ENCODE measurements around the gene FCMR. TPM values are rescaled to one million over a fixed set of nuclear protein-coding genes. Genes with fewer than 3 reads are reported as not detected.

FCMR gene
- total RNA-seq, 1 donor from 2014 or later: not detected

- Mint-ChIP-seq H3K9me3 (ENCODE audit: low read depth) (no peaks in the 10 kb centered on the region), H3K27ac (ENCODE audit: unreplicated experiment) (peak overlapping the region; percentile 45), H3K36me3 (ENCODE audit: low read depth) (no peaks in the 10 kb centered on the region), H3K4me1 (ENCODE audit: low read depth) (peaks cover 19% of the 10 kb centered on the region), H3K27me3 (ENCODE audit: low read depth) (no peaks in the 10 kb centered on the region), H3K4me3 (ENCODE audit: unreplicated experiment) (peak overlapping the region; percentile 13)
- TF ChIP-seq CTCF (IDR thresholded peaks at IDR 0.05): no peak
- no peak for DNase-seq (ENCODE audit: low spot score)
Observed at GRCh38 chr1:206898089-206898914, 23.4 kb downstream of the FCMR start.

- peak within 1 kb of the TSS; percentile 45 for H3K27ac Mint-ChIP-seq (ENCODE audit: unreplicated experiment)
- no peak for DNase-seq (ENCODE audit: low spot score)
- no peak for TF ChIP-seq CTCF (IDR thresholded peaks at IDR 0.05)
- H3K4me1 Mint-ChIP-seq (ENCODE audit: low read depth): peaks cover 21% of the 10 kb centered on the region
- H3K4me3 Mint-ChIP-seq (ENCODE audit: unreplicated experiment): peak within 1 kb of the TSS; percentile 13
- no peaks in the 10 kb centered on the region for H3K27me3 Mint-ChIP-seq (ENCODE audit: low read depth)
- no peaks in the 10 kb centered on the region for H3K9me3 Mint-ChIP-seq (ENCODE audit: low read depth)
- no peaks in the 10 kb centered on the region for H3K36me3 Mint-ChIP-seq (ENCODE audit: low read depth)
Observed at GRCh38 chr1:206897175-206897574, 24.6 kb downstream of the FCMR start, which contains the start of gene IL24. IL24 (plus strand) TSS chr1:206897443; CDS start chr1:206897833, 390 bp downstream.

GRCh38 chr1:206896261-206896660 lies 25.5 kb downstream of the FCMR start:
- Mint-ChIP-seq H3K4me1 (ENCODE audit: low read depth) (peaks cover 21% of the 10 kb centered on the region), H3K4me3 (ENCODE audit: unreplicated experiment) (no peak overlapping the region), H3K9me3 (ENCODE audit: low read depth) (no peaks in the 10 kb centered on the region), H3K36me3 (ENCODE audit: low read depth) (no peaks in the 10 kb centered on the region), H3K27me3 (ENCODE audit: low read depth) (peaks cover under 1% of the 10 kb centered on the region), H3K27ac (ENCODE audit: unreplicated experiment) (no peak overlapping the region)
- no peak for DNase-seq (ENCODE audit: low spot score)
- no peak for TF ChIP-seq CTCF (IDR thresholded peaks at IDR 0.05)

GRCh38 chr1:206895837-206896242 lies 25.9 kb downstream of the FCMR start:
- H3K27ac Mint-ChIP-seq (ENCODE audit: unreplicated experiment): no peak overlapping the region
- no peak for TF ChIP-seq CTCF (IDR thresholded peaks at IDR 0.05)
- no peak for DNase-seq (ENCODE audit: low spot score)
- H3K27me3 Mint-ChIP-seq (ENCODE audit: low read depth): peaks cover 1% of the 10 kb centered on the region
- H3K9me3 Mint-ChIP-seq (ENCODE audit: low read depth): no peaks in the 10 kb centered on the region
- no peak overlapping the region for H3K4me3 Mint-ChIP-seq (ENCODE audit: unreplicated experiment)
- no peaks in the 10 kb centered on the region for H3K36me3 Mint-ChIP-seq (ENCODE audit: low read depth)
- H3K4me1 Mint-ChIP-seq (ENCODE audit: low read depth): peaks cover 21% of the 10 kb centered on the region

- no peak for DNase-seq (ENCODE audit: low spot score)
- Mint-ChIP-seq H3K4me1 (ENCODE audit: low read depth) (peaks cover 24% of the 10 kb centered on the region), H3K4me3 (ENCODE audit: unreplicated experiment) (no peak overlapping the region), H3K9me3 (ENCODE audit: low read depth) (no peaks in the 10 kb centered on the region), H3K27me3 (ENCODE audit: low read depth) (peaks cover 1% of the 10 kb centered on the region), H3K36me3 (ENCODE audit: low read depth) (no peaks in the 10 kb centered on the region), H3K27ac (ENCODE audit: unreplicated experiment) (peak overlapping the region; percentile 15)
- no peak for TF ChIP-seq CTCF (IDR thresholded peaks at IDR 0.05)
Observed at GRCh38 chr1:206895325-206895724, 26.4 kb downstream of the FCMR start.
